PFSK-1 (cell line): ENCODE measurements around the gene CD226.

Source experiments
- FOXP2 ChIP-seq: optimal IDR thresholded peaks from 2 replicates; pipeline ENCODE3; 2011; ENCODE audit warnings: borderline replicate concordance, control low read depth, inconsistent platforms; ENCODE audit not compliant: insufficient read depth; ENCODE audit errors: extremely low read length, extremely low read depth
- POLR2AphosphoS5 ChIP-seq: IDR thresholded peaks from 2 replicates; pipeline ENCODE4 v1.6.1; 2012; ENCODE audit warnings: low read depth, mild to moderate bottlenecking, control low read depth, low read length, moderate library complexity
- SIN3A ChIP-seq: IDR thresholded peaks from 2 replicates; pipeline ENCODE4 v1.6.1; 2012; ENCODE audit warnings: mild to moderate bottlenecking, low read length, moderate library complexity, borderline replicate concordance; ENCODE audit not compliant: insufficient read depth
- TAF1 ChIP-seq: IDR thresholded peaks from 2 replicates; pipeline ENCODE4 v1.6.1; 2012; ENCODE audit warnings: low read length, control low read depth, borderline replicate concordance; ENCODE audit not compliant: insufficient read depth
- TF ChIP-seq, protein P1 (sequence below), 2 experiments: IDR thresholded peaks; 2 replicates each; pipeline versions ENCODE4 v1.6.1 to v1.8.0; 2011 to 2012; ENCODE audit warnings: low read depth in 2 of 2, low read length in 2 of 2, control low read depth in 1 of 2, inconsistent platforms in 1 of 2, mild to moderate bottlenecking in 1 of 2, moderate library complexity in 1 of 2; ENCODE audit not compliant: insufficient read depth in 1 of 2

Gene CD226

DNA sequence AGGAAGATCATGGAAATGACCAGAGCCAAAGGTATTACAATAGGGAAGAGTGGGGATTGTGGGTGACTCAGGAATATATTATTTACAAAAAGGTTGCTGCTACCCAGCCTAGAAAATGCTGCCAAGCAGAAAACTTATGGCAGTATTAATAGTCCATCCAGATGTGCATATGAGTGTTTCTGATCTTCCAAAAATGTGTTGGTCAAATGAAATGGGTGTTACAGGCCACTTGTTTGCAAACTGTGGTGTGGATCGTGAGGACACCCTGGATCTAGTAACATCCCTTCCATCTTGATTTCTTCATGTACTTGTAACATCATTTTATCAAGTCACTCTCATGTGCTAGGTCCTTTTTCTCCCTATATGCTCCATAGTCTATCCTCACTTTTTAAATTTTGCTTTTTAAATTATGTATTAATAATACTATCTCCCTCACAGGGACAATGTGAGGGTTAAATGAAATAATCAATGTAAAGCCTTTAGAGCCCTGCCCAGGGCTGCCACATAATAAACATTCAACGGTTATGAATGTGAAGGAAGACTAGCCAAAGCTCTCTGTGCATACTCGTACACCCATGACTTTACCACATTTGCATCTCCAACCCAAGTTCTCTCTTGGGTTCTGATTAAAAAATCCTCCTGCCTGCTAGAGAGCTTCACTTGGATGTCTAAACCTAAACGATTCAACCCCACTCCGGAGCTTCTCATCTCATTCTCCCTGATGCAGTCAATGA lies 18.5 kb downstream of the CD226 start:
- TF ChIP-seq, protein P1, sequence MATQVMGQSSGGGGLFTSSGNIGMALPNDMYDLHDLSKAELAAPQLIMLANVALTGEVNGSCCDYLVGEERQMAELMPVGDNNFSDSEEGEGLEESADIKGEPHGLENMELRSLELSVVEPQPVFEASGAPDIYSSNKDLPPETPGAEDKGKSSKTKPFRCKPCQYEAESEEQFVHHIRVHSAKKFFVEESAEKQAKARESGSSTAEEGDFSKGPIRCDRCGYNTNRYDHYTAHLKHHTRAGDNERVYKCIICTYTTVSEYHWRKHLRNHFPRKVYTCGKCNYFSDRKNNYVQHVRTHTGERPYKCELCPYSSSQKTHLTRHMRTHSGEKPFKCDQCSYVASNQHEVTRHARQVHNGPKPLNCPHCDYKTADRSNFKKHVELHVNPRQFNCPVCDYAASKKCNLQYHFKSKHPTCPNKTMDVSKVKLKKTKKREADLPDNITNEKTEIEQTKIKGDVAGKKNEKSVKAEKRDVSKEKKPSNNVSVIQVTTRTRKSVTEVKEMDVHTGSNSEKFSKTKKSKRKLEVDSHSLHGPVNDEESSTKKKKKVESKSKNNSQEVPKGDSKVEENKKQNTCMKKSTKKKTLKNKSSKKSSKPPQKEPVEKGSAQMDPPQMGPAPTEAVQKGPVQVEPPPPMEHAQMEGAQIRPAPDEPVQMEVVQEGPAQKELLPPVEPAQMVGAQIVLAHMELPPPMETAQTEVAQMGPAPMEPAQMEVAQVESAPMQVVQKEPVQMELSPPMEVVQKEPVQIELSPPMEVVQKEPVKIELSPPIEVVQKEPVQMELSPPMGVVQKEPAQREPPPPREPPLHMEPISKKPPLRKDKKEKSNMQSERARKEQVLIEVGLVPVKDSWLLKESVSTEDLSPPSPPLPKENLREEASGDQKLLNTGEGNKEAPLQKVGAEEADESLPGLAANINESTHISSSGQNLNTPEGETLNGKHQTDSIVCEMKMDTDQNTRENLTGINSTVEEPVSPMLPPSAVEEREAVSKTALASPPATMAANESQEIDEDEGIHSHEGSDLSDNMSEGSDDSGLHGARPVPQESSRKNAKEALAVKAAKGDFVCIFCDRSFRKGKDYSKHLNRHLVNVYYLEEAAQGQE (IDR thresholded peaks at IDR 0.05; ENCODE audit: insufficient read depth in 1 of 2, low read depth in 2 of 2, low read length in 2 of 2) = no peak
- TF ChIP-seq TAF1 (no peak), SIN3A (no peak), POLR2AphosphoS5 (no peak), FOXP2 (no peak)

DNA sequence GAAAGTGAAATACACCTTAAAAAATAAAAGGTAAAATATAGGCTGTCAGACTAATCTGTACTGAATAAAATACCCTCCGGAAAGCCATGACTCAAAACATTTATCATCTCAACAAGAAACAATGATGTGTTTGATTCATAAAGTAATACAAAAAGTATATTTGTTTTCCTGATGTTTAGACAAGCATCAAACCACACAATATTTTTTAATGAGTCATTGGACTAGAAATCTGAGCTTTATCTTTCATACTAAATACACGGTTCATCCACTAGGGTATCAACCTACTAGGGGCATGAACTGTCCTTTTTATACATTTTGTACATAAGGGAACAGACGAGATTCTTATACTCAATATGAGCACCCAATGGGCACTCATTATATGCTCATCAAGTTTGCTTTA lies 31.3 kb downstream of the CD226 start:
- TF ChIP-seq TAF1 = no peak
- no peak for TF ChIP-seq SIN3A

DNA sequence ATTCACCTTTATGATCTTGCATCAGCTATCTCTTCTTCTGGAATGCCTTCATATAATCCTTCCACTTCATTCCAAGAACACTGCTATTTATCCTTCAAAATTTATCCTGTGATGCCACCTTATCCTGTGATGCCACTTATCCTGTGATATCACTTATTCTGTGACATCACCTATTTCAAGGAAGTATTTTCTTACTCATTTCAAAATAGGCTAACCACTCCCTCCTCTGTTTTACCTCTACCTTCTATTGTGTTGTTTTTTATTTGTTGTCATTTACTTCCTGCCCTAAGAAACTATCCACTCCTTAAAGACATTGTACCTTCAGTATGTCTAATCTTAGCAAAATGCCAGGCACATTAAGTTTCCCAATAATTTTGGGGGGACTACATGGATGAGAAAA lies 38.8 kb downstream of the CD226 start:
- TF ChIP-seq POLR2AphosphoS5 = no peak

DNA sequence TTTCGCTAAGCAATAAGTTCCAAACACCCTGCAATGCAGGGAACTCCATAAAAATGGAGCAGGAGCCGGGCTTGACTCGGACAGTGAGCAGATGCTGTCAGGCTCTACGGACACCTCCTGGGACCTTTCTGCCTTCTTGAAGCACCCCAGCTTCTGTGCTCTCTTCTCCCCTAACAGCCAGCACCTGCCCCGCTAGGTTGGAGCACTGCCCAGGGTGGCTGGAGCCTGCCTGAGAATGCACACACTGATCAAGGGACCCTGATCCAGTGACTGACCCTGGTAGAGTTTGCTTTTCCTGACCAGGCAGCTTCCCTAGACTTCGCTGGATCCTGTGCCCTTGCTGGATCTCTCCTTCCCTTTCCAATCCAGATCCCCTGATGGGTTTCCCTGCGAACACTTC lies 40.9 kb downstream of the CD226 start:
- TF ChIP-seq POLR2AphosphoS5 = no peak
- TF ChIP-seq TAF1 = no peak
- no peak for TF ChIP-seq FOXP2
- TF ChIP-seq SIN3A = no peak
- TF ChIP-seq, protein P1 (IDR thresholded peaks at IDR 0.05; ENCODE audit: insufficient read depth in 1 of 2, low read depth in 2 of 2, low read length in 2 of 2) = no peak

DNA sequence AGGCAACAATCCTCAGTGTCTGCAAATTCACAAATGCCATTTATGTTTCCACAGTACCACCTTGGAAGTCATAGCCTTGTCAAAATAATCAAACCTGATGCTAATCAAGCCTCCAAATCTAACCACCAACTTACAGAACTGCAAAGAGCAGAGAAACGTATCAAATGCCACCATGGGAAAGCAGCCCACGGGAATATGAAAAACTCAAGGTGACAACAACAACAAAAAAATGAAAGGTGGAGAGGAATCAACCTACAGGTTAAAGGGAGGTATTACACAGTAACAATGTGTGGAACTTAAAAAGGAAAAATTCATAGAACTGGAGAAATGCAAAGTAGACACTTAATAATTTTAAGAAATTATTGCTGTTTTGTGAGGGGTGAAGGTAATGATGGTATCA lies 46.7 kb downstream of the CD226 start:
- no peak for TF ChIP-seq FOXP2

DNA sequence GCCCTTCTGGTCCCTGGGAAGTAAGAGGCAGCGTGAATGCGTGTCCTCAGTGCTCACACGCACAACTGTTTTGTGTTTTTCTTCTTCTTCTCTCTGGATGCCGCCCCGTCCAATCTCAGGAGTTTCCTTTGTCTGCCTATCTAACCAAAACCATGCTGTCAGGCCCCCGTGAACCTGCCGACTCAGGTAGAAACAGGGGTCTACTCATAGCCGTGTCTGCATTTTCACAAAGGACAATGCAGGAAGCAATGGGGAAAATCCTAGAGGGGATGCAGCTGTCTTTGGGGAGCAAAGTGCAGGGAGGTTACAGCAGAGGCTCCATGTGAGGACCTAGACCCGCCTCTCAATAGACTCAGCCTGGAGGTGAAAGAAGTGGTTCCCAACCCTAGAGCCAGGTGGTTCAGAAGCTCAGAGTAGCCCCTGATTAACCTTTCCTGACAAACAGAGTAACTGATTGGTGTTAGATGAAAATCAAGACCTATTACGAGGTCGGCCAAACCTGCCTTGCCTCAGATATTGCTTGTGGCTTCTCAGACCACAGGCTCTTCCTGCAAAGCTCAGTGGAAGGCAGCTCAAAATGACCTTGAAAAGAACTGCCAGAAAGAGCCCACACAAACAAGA lies 49.3 kb downstream of the CD226 start:
- no peak for TF ChIP-seq TAF1
- TF ChIP-seq SIN3A = no peak
- no peak for TF ChIP-seq POLR2AphosphoS5
- TF ChIP-seq FOXP2 = no peak
- TF ChIP-seq, protein P1 (IDR thresholded peaks at IDR 0.05; ENCODE audit: insufficient read depth in 1 of 2, low read depth in 2 of 2, low read length in 2 of 2) = no peak
